Measurements from ENCODE around the gene TACC2.

Gene TACC2

GRCh38 chr10:122162671-122163173 lies 173.8 kb downstream of the TACC2 start:
- peak overlapping the region; percentile 56 for H3K4me3 ChIP-seq (ENCODE audit: low read depth, low read length)
- TF ChIP-seq CTCF (IDR thresholded peaks at IDR 0.05; ENCODE audit: low read depth, low read length, missing control alignments): no peak
- DNase-seq (ENCODE audit: low read depth): no peak
- in situ Hi-C loops (cut with HindIII; ENCODE audit: low sequenced_read_pairs): loop anchor here (25.0 kb wide), 1 partner anchor 275 kb away; no protein-coding TSS in a partner anchor

- in situ Hi-C loops (cut with HindIII; ENCODE audit: low sequenced_read_pairs): loop anchor here (25.0 kb wide), 1 partner anchor 274 kb away; no protein-coding TSS in a partner anchor
- DNase-seq (ENCODE audit: low read depth): no peak
- TF ChIP-seq CTCF (IDR thresholded peaks at IDR 0.05; ENCODE audit: low read depth, low read length, missing control alignments): no peak
- peak overlapping the region; percentile 56 for H3K4me3 ChIP-seq (ENCODE audit: low read depth, low read length)
Measured at GRCh38 chr10:122163174-122164022, 174.4 kb downstream of the TACC2 start.

GRCh38 chr10:122164023-122164601 lies 175.1 kb downstream of the TACC2 start:
- peak overlapping the region; percentile 56 for H3K4me3 ChIP-seq (ENCODE audit: low read depth, low read length)
- in situ Hi-C loops (cut with HindIII; ENCODE audit: low sequenced_read_pairs): loop anchor here (25.0 kb wide), 1 partner anchor 273 kb away; no protein-coding TSS in a partner anchor
- DNase-seq (ENCODE audit: low read depth): no peak
- TF ChIP-seq CTCF (IDR thresholded peaks at IDR 0.05; ENCODE audit: low read depth, low read length, missing control alignments): peak; percentile 3

- no peak overlapping the region for H3K4me3 ChIP-seq (ENCODE audit: low read depth, low read length)
- in situ Hi-C loops (cut with HindIII; ENCODE audit: low sequenced_read_pairs): loop anchor here (25.0 kb wide), 1 partner anchor 272 kb away; no protein-coding TSS in a partner anchor
- no peak for TF ChIP-seq CTCF (IDR thresholded peaks at IDR 0.05; ENCODE audit: low read depth, low read length, missing control alignments)
- no peak for DNase-seq (ENCODE audit: low read depth)
Measured at GRCh38 chr10:122164815-122165483, 176.0 kb downstream of the TACC2 start.

GRCh38 chr10:122165484-122166276 lies 176.7 kb downstream of the TACC2 start:
- DNase-seq (ENCODE audit: low read depth): no peak
- in situ Hi-C loops (cut with HindIII; ENCODE audit: low sequenced_read_pairs): loop anchor here (25.0 kb wide), 1 partner anchor 272 kb away; no protein-coding TSS in a partner anchor
- no peak for TF ChIP-seq CTCF (IDR thresholded peaks at IDR 0.05; ENCODE audit: low read depth, low read length, missing control alignments)
- no peak overlapping the region for H3K4me3 ChIP-seq (ENCODE audit: low read depth, low read length)

Data from astrocyte of the cerebellum (primary cell).